ENCODE data around the gene RAVER1.

DNA sequence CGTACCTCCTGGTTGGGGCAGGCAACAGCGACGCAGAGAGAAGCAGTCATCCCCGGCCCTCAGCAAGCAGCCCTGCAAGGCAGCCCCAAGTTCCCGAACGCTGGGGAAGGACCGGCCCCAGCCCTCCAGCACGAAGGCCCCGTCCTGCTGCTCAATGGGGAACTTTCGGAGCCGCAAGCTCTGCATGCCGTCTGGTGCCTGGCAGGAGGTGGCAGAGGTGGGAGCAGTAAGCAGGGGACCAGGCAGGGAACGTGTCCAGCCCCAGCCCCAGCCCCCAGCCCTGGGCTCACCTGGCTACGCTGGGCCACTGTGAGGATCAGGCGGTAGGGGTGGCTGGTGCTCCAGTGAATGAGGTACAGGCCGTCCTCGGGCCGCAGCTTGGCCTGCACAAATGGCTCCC, 28.9 kb upstream of the RAVER1 start:
- no peak for TF ChIP-seq POLR2AphosphoS5 (IDR thresholded peaks at IDR 0.05; ENCODE audit: low read depth, low read length)
- TF ChIP-seq TAF1 (IDR thresholded peaks at IDR 0.05; ENCODE audit: borderline replicate concordance, insufficient read depth, low read length), result no peak
